HG03025 (cell line): Measurements from ENCODE around the gene C19orf25.
"Not testable (repeated sequence)": the region's sequence is repeated elsewhere in the genome, so short reads cannot be mapped to it uniquely, and the experiment has no call there.

Experiments used
- ATAC-seq: cut with Tn5 transposase; IDR thresholded peaks from one replicate; pipeline ENCODE4 v1.9.1; 2021; ENCODE audit warnings: mild to moderate bottlenecking, moderate library complexity; ENCODE audit not compliant: unreplicated experiment, low FRiP score

C19orf25 gene

GRCh38 chr19:1512671-1513498 lies 33.9 kb upstream of the C19orf25 start, which contains the start of gene ADAMTSL5:
Gene ADAMTSL5, minus strand, starts transcription at chr19:1513019. Its CDS starts 2,076 bp downstream, at chr19:1510943.
- ATAC-seq = no peak

- no peak for ATAC-seq
These were observed 32.6 kb upstream of the C19orf25 start for GRCh38 chr19:1511318-1512317.

- no peak for ATAC-seq
These were observed 31.8 kb upstream of the C19orf25 start for GRCh38 chr19:1510807-1511206.

- ATAC-seq = no peak
These were observed 31.4 kb upstream of the C19orf25 start for GRCh38 chr19:1510442-1510806.

GRCh38 chr19:1509602-1510441 lies 30.8 kb upstream of the C19orf25 start:
- no peak for ATAC-seq

GRCh38 chr19:1508507-1508856 lies 29.5 kb upstream of the C19orf25 start:
- ATAC-seq = no peak

- no peak for ATAC-seq
These were observed 28.9 kb upstream of the C19orf25 start for GRCh38 chr19:1507763-1508506.

GRCh38 chr19:1507192-1507660 lies 28.2 kb upstream of the C19orf25 start:
- ATAC-seq = no peak

- no peak for ATAC-seq
These were observed 27.2 kb upstream of the C19orf25 start for GRCh38 chr19:1505991-1506881.

- ATAC-seq = no peak
These were observed 26.0 kb upstream of the C19orf25 start for GRCh38 chr19:1505012-1505411.

- ATAC-seq = no peak
These were observed 25.1 kb upstream of the C19orf25 start for GRCh38 chr19:1503925-1504773.

- ATAC-seq = no peak
These were observed 24.3 kb upstream of the C19orf25 start for GRCh38 chr19:1503089-1503924.

- no peak for ATAC-seq
These were observed 23.5 kb upstream of the C19orf25 start for GRCh38 chr19:1502433-1503088.

- ATAC-seq = no peak
These were observed 22.2 kb upstream of the C19orf25 start for GRCh38 chr19:1501200-1501595.

GRCh38 chr19:1499231-1499630 lies 20.2 kb upstream of the C19orf25 start:
- not testable (repeated sequence) for ATAC-seq

- ATAC-seq = no peak
These were observed 18.7 kb upstream of the C19orf25 start for GRCh38 chr19:1497578-1498235.
